GM19240 (cell line): ENCODE measurements around the gene ADAMTS18.
A peak's percentile ranks its signal among the peaks of the same experiment; 100 is the strongest.
"Not testable (repeated sequence)": the region's sequence is repeated elsewhere in the genome, so short reads cannot be mapped to it uniquely, and the experiment has no call there.

Experiments used
- DNase-seq: peaks from one replicate; pipeline ENCODE4 v3.0.0; 2011; ENCODE audit warnings: low spot score; ENCODE audit not compliant: insufficient read length

The ADAMTS18 gene

DNA sequence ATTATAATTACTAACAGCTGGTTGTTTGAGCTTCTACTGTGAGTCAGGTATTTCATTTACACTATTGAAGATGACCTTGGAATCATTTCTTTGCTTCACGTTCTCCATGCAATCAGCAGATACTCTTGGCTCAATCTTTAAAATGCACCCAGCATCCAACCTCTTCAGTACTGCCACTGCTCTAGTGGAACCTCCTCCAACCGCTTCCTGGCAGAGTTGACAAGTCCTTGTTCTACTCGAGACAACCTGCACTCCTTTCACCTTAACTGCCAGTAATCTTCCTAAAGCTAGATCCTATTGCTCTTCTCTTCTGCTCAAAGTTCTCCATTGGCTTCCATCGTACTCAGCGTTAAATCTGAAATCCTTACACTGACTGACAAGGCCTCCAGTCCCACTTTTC, 149.2 kb downstream of the ADAMTS18 start:
- DNase-seq, result no peak

- DNase-seq, result no peak
Measured at GRCh38 chr16:77282345-77282744, 152.5 kb downstream of the ADAMTS18 start.

DNA sequence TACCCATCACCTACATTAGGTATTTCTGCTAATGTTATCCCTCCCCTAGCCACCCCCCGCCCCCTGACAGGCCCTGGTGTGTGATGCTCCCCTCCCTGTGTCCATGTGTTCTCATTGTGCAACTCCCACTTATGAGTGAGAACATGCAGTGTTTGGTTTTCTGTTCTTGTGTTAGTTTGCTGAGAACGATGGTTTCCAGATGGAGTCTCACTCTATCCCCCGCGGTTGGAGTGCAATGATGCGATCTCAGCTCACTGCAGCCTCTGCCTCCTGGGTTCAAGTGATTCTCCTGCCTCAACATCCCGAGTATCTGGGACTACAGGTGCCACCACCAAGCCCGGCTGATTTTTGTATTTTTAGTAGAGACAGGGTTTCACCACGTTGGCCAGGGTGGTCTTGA, 155.5 kb downstream of the ADAMTS18 start:
- DNase-seq, result not testable (repeated sequence)

DNA sequence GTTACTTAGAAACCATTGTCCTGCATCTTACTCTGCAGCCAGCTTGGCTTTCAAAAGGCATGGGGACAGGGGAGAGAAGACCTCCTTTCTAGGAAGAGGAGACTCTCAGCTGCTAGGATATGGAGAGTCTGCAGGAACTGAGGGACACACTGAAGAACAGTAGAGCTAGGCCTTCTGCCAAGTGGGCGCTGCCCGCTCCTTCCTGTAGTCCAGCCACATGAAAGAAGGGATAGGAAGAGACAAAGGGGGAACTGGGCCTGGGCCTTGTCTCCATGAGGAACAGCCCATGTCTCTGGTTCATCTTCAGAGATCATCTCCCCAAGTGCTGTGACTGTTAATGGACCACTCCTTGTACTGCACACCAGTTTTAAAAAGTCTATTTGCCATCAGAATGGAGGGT, 157.3 kb downstream of the ADAMTS18 start:
- DNase-seq, result no peak

DNA sequence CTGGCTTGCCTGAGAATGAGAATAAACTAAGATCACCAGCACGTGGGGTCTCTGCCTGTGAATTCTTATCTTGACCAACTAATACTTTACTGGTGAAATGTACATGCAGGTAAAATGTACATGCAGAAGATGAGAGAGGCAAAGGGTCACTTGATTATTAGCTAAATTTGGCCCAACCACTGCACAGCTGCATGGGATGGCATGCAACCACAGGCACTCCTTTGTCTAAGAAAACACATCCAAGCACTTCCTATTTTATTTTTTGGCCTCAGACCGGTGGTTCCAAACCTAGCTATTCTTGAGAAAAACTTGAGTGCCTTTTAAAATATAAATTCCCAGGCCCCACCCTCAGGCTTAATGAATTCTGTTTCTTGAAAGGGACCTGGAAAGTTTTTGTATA, 157.7 kb downstream of the ADAMTS18 start:
- DNase-seq, result no peak

DNA sequence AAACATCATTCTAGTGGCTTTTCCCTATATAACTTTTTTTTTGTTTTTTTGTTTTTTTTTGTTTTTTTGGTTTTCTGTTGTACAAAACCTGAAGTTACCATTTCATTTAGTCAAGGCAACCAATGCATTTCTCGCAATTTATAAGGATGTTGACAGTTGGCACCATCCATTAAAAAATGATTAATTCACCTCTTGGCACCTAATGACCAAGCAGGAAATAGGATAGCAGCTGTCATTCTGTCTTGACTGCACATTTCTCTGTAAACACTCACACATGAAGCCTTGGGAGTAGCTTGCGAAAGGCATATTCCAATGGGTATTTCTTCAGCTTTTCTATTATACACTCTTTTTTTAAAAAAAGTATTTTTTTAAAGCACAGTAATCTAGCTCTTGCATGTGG, 158.2 kb downstream of the ADAMTS18 start:
- no peak for DNase-seq

DNA sequence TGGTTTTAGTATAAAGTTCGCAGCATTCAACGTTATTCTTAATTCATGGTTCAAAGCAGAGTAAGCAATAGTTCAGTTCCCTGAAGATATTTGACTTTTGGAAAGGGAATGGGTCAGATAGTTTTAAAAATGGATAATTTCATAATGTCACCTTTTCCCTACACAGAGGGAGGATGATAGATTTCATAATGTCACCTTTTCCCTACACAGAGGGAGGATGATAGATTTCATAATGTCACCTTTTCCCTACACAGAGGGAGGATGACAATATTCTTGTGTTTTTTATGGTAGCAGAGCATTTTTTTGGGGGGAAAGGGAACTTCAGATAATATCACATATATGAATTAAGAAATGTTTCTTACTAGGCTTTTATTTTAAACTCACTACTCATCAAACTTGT, 159.5 kb downstream of the ADAMTS18 start:
- not testable (repeated sequence) for DNase-seq

DNA sequence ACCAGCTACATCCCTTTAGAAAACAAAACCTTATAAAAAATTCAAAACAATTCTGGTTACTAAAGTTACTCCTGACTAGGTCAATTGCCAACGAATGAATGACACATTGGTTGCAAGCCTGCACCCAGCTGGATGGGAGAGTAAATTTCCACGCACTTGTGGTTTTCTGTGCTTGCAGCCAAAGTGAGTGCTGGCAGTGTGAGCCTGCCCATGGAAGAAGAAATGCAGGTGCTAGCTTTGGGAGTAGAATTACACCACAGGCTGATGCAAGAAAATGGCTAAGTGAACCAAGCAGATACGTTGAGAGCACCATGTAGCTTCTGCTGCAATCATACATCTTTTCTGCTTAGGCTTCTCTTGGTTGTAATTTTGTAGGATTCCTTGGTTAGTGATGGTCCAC, 161.0 kb downstream of the ADAMTS18 start:
- DNase-seq, result no peak

GRCh38 chr16:77271532-77272426, 163.1 kb downstream of the ADAMTS18 start:
- DNase-seq, result no peak

DNA sequence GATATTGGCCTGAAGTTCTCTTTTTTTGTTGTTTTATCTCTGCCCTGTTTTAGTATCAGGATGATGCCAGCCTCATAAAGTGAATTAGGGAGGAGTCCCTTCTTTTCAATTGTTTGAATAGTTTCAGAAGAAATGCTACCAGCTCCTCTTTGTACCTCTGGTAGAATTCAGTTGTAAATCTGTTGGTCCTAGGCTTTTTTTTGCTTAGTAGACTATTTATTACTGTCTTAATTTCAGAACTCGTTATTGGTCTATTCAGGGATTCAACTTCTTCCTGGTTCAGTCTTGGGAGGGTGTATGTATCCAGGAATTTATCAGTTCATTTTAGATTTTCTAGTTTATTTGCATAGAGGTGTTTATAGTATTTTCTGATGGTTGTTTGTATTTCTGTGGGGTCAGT, 168.6 kb downstream of the ADAMTS18 start:
- DNase-seq, result not testable (repeated sequence)

DNA sequence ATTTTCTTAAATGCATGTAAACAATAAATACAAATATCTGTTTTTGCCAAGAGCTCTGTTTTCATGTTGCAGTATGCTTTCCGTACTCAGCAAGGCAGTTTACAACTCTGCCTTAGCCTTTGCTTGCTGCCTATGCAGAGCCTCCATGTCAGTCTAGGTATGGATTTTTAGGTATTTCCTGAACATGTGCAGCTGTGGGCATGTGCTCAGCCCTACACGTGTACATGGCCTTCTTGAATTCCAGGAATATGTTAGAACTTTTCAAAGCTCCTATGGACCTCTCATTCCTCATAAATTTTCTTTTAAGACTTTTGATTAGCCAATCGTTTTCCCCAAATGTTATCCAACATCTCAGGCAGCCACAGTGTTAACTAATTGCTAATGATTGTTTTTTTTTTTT, 171.9 kb downstream of the ADAMTS18 start:
- DNase-seq, result no peak

DNA sequence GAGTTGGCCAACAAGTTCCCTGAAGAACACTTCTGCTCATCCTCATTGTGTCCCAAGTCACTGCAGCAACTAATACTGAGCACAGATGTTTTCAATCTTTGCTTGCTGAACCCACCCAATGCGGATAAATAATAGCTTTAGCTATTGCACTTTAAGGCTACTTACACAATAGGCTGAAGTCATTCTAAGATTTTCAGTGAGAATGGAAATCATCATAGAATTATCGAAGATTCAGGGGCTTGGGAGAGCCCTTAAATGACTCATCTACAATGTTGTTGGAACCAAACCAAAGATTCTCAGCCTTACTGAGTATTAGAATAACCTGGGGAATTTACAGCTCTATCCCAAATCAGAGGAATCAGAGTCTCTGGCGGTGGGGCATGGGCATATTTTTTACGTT, 184.4 kb downstream of the ADAMTS18 start:
- no peak for DNase-seq

DNA sequence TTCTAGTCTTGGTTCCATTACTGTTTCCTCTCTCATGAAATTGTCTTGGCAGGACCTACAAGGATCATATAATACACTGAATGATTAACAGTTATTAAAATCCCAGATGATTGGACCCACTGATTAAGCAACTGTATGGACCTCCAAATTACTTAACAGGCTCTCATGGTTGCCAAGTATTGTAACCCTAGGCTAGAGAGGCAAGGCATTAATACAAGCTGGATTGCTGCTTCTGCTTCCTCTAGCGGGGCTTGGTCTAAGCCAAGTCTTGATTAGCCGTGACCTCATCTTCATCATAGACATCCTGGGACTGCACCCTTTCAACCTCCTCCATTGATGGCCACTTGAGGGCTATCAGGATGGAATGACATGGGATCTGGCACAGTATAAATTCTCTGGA, 188.7 kb downstream of the ADAMTS18 start:
- DNase-seq, result no peak

DNA sequence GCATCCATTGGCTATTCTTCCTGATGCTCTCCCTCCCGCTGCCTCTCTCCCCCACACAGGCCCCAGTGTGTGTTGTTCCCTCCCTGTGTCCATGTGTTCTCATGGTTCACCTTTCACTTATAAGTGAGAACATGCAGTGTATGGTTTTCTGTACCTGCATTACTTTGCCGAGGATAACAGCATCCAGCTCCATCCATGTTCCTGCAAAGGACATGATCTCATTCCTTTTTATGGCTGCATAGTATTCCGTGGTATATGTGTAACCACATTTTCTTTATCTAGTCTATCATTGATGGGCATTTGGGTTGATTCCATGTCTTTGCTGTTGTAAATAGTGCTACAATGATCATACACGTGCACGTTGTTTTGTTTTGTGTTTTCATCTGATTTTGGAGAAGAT, 192.4 kb downstream of the ADAMTS18 start:
- DNase-seq, result not testable (repeated sequence)

GRCh38 chr16:77238593-77238992, 196.2 kb downstream of the ADAMTS18 start:
- no peak for DNase-seq

DNA sequence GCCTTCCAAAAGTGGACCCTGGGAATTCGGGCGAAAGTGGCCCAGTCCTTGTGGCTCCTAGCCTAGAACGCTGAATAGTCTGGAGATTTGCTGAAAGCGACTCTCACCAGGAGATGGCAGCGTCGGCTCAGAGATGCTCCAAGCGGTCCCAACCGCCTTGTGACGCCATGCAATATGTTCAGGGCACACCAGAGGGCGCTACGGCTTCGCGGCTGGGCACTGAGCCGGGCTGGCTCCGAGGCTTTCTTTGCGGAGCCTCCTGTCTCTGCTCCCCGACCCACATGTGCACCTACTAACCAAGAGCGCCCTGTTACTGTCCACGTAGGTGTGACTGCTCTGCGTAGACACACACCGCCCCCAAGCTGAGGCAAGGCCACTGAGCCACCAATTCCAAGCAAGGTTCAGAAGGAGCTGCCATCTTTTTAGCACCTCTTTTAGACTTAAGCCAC, 198.7 kb downstream of the ADAMTS18 start:
- peak; percentile 70 for DNase-seq

GRCh38 chr16:77234611-77235010, 200.2 kb downstream of the ADAMTS18 start:
- DNase-seq, result no peak

GRCh38 chr16:77233799-77234519, 200.9 kb downstream of the ADAMTS18 start:
- DNase-seq, result no peak
